Measurements from ENCODE around the gene HIVEP3.

HIVEP3 gene

GRCh38 chr1:41846625-41847405 is 71.9 kb downstream of the HIVEP3 start:
- no peak for DNase-seq

- no peak for DNase-seq
Observed at GRCh38 chr1:41844781-41845272, 73.9 kb downstream of the HIVEP3 start.

GRCh38 chr1:41844255-41844654 is 74.5 kb downstream of the HIVEP3 start:
- no peak for DNase-seq

GRCh38 chr1:41842993-41843755 is 75.5 kb downstream of the HIVEP3 start:
- DNase-seq: no peak

- DNase-seq: no peak
Observed at GRCh38 chr1:41842326-41842725, 76.4 kb downstream of the HIVEP3 start.

- no peak for DNase-seq
Observed at GRCh38 chr1:41840592-41841246, 78.0 kb downstream of the HIVEP3 start.

- DNase-seq: no peak
Observed at GRCh38 chr1:41838266-41838665, 80.5 kb downstream of the HIVEP3 start.

GRCh38 chr1:41837691-41838090 is 81.0 kb downstream of the HIVEP3 start:
- no peak for DNase-seq

- DNase-seq: no peak
Observed at GRCh38 chr1:41835485-41835884, 83.2 kb downstream of the HIVEP3 start.

- DNase-seq: no peak
Observed at GRCh38 chr1:41833519-41834000, 85.2 kb downstream of the HIVEP3 start.

- DNase-seq: no peak
Observed at GRCh38 chr1:41830726-41831125, 88.0 kb downstream of the HIVEP3 start.

GRCh38 chr1:41827991-41828570 is 90.6 kb downstream of the HIVEP3 start:
- DNase-seq: peak in 1 of 2 experiments; percentile 30

- no peak for DNase-seq
Observed at GRCh38 chr1:41823471-41823870, 95.3 kb downstream of the HIVEP3 start.

- no peak for DNase-seq
Observed at GRCh38 chr1:41822866-41823265, 95.9 kb downstream of the HIVEP3 start.

- DNase-seq: no peak
Observed at GRCh38 chr1:41819843-41820242, 98.9 kb downstream of the HIVEP3 start.

GRCh38 chr1:41819069-41819468 is 99.7 kb downstream of the HIVEP3 start:
- DNase-seq: no peak

- DNase-seq: no peak
Observed at GRCh38 chr1:41816061-41816460, 102.7 kb downstream of the HIVEP3 start.

GRCh38 chr1:41813755-41814745 is 104.7 kb downstream of the HIVEP3 start:
- no peak for DNase-seq

- DNase-seq: peak in 1 of 2 experiments; percentile 31
Observed at GRCh38 chr1:41813226-41813625, 105.5 kb downstream of the HIVEP3 start.

- no peak for DNase-seq
Observed at GRCh38 chr1:41812453-41812852, 106.3 kb downstream of the HIVEP3 start.

GRCh38 chr1:41812051-41812450 is 106.7 kb downstream of the HIVEP3 start:
- DNase-seq: peak; percentile 48 to 73
